ENCODE measurements around the gene MYMX.

Gene MYMX

DNA sequence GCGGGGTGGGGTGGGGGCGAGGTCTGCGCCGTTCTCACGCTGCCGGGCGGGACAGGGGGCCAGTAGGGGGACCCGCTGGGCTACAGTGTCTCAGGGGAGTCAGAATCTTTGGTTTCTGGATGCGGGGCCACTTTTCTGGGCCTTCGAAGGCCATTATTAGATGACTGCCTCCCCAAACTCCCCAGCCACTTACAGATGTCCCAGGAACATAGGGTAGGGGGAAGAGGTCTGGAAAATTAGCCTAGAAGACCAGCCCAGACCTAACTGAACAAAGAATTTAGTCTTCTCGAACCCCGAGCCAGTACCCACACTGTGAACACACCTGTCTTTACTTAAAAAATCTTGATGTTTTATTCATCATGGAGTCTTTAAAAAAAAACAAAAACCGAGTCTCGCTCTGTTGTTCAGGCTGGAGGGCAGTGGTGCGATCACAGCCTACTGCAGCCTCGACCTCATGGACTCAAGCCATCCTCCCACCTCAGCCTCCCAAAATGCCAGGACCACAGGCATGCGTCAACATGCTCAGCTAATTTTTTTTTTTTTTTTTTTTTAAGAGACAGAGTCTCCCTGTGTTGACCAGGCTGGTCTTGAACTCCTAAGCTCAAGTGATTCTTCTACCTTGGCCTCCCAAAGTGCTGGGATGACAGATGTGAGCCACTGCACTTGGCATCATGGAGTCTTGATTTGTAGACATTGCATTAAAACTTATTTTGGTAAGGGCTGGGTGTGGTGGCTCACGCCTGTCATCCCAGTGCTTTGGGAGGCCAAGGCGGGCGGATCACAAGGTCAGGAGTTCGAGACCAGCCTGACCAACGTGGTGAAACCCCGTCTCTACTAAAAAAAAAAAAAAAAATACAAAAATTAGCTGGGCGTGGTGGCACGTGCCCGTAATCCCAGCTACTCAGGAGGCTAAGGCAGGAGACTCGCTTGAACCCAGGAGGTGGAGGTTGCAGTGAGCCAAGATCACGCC, 3.4 kb downstream of the MYMX start:
- Histone ChIP-seq H3K27ac (peak overlapping the region; percentile 91 to 99), H3K4me3 (peak overlapping the region; percentile 88)
- TF ChIP-seq, protein P1, sequence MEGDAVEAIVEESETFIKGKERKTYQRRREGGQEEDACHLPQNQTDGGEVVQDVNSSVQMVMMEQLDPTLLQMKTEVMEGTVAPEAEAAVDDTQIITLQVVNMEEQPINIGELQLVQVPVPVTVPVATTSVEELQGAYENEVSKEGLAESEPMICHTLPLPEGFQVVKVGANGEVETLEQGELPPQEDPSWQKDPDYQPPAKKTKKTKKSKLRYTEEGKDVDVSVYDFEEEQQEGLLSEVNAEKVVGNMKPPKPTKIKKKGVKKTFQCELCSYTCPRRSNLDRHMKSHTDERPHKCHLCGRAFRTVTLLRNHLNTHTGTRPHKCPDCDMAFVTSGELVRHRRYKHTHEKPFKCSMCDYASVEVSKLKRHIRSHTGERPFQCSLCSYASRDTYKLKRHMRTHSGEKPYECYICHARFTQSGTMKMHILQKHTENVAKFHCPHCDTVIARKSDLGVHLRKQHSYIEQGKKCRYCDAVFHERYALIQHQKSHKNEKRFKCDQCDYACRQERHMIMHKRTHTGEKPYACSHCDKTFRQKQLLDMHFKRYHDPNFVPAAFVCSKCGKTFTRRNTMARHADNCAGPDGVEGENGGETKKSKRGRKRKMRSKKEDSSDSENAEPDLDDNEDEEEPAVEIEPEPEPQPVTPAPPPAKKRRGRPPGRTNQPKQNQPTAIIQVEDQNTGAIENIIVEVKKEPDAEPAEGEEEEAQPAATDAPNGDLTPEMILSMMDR (IDR thresholded peaks at IDR 0.05), result no peak
- DNase-seq (ENCODE audit: low spot score), result no peak

DNA sequence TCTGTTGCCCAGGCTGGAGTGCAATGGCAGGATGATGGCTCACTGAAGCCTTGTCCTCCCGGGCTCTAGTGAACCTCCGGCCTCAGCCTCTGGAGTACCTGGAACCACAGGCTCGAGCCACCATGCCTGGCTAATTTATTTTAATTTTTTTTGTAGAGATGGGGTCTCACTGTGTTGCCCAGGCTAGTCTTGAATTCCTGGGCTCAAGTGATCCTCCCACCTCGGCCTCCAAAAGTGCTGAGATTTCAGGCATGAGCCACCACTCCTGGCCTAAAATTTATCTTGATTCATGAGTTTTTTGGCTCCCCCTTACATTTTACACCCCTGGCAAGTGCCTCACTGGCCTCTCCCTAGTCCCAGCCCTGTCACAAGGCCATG, 4.2 kb downstream of the MYMX start:
- peak overlapping the region; percentile 91 to 99 for H3K27ac ChIP-seq

DNA sequence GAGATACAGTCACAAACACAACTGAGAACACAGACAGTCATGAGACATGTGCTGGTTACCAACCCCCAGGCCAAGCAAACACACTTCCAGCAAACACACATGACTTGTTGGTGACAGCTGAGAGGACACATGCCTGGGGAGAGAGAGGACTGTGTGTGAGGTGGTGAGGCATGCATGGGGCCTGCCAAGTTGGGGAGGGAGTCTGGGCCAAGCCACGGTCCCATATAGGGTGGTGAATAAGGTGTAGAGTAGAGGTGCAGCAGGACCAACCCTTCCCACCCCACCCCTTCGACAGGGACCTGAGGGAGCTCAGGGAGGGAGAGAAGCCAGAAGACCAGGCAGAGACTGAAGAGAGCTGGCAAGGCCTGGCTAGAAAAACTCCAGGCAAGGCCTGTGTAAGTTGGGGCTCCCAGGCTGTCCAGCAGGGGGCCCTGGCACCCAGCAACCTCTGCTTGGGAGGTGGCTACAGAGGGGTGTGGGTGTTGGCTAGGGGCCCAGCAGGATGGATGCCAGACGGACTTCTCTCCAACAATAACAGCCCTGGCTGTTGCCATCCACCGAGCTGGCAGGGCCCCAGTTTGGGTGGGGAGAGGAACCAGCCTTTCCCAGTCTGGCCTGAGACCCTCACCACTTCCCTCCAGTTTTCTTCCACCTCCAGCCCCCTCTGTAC, 4.7 kb downstream of the MYMX start:
- TF ChIP-seq, protein P1 (IDR thresholded peaks at IDR 0.05), result peak; percentile 80
- Histone ChIP-seq H3K27ac (peak overlapping the region; percentile 91 to 99), H3K4me3 (peak overlapping the region; percentile 88)
- DNase-seq (ENCODE audit: low spot score), result peak; percentile 97

More for the DNA sequence above, 4.2 kb downstream of the MYMX start:
- H3K4me3 ChIP-seq, result peak overlapping the region; percentile 88
- TF ChIP-seq, protein P1 (IDR thresholded peaks at IDR 0.05), result no peak
- DNase-seq (ENCODE audit: low spot score), result no peak

DNA sequence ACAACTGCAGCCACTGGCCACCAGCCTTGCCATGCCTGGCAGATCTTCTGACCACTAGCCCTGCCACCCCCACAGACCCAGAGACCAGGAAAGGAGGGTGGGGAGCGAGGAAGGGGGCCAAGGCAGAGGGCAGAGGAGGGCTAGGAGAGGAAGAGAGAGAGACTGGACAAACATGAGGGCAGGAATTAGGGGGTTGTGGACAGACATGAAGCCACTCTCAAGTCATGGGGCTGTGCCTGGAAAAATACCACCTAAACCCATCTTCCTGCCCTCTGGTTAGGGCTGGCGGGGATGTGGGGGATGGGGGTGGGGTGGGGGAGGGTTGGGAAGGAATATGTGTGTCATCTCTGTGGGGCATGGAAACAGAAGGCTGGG, 5.2 kb downstream of the MYMX start:
- peak overlapping the region; percentile 88 for H3K4me3 ChIP-seq
- DNase-seq (ENCODE audit: low spot score), result no peak
- H3K27ac ChIP-seq, result peak overlapping the region; percentile 91 to 99
- TF ChIP-seq, protein P1 (IDR thresholded peaks at IDR 0.05), result no peak

DNA sequence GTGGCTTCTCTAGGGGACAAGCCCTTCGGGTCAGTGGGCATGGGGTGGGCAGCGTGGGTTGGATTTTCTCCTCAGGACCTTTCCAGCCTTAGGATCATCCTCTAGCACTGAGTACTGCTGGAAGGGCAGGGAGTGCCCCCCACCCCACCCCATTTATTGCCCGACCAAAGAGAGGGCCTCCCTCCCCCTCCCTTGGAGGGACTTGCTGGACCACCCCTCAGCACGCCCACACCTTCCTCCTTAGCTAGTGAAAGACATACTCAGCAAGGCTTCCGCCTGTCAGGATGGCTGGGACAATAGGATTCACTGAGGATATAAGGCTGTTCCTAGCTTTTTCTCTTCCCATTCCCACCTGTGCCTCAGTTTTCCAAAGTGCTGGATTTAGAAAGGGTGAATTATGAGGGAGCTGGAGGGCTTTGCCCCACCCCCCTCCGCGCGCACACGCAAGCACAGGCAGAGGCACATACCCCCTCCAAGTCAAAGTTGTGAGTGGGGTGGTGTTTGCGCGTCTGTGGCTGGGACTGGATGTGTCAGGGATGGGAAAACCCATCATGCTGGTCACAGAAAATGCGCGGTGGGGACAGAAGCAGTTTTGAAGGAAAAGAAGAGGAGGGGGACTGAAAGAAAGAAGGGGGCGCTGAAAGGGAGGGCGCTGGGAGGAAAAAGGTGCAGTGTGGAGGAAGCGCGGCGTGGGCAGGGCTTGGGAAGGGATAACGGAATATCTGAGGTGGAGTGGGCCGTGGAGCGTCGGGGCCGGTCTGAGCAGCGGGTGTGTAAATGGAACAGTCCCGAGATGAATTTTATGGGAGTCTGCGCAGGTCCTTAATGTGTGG, 6.0 kb downstream of the MYMX start:
- TF ChIP-seq, protein P1 (IDR thresholded peaks at IDR 0.05), result no peak
- H3K4me3 ChIP-seq, result peak overlapping the region; percentile 88
- no peak for DNase-seq (ENCODE audit: low spot score)
- H3K27ac ChIP-seq, result peak overlapping the region; percentile 91 to 99

DNA sequence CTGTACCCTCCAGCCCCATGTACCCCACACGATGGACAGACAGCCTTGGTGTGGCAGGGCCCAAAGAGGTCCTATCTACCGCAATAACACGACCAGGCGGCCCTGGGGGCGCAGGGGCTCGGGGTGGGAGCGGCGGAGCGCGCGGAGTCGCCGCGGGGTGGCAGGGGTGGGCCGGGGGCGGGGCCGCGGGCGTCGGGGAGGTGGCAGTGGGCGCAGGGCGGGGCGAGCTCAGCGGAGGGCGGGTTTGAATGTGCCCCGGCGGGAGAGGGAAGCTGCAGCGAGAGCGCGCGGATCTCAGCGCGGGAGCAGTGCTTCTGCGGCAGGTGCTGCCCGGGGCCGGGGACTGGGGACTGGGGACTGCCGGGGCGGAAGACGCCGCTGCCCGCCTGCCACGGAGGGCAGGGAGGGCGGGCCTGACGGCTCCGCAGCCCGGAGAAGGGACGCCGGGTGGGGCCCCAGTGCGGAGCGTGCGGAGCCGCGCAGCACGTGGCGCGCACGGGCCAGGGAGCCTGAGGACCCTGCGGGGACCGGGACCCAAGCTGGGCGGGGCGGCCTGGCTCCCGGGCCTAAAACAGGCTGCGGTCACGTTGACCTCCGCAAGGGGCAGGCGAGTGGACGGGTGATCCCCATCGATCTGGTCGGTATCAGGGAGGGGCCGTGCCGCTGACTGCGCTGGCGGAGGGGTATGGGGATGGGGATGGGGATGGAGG, 6.7 kb downstream of the MYMX start, which contains the start of gene SLC29A1:
SLC29A1 (plus strand) TSS at position 277 of the 710 bp plus-strand sequence. CDS start 3,719 bp downstream, outside the sequence.
- Histone ChIP-seq H3K27ac (peak within 1 kb of the TSS; percentile 91 to 99), H3K4me3 (peak within 1 kb of the TSS; percentile 88)
- DNase-seq (ENCODE audit: low spot score), result peak; percentile 86

More for the DNA sequence above, 6.7 kb downstream of the MYMX start, which contains the start of gene SLC29A1:
- TF ChIP-seq, protein P1 (IDR thresholded peaks at IDR 0.05), result no peak

All from coronary artery (tissue), 2 donors.